GM21360 (cell line): ENCODE results near the gene LHFPL3.
"Not testable (repeated sequence)": the region's sequence is repeated elsewhere in the genome, so short reads cannot be mapped to it uniquely, and the experiment has no call there.

Source experiments
- ATAC-seq: cut with Tn5 transposase; IDR thresholded peaks from one replicate; pipeline ENCODE4 v1.9.1; 2021; ENCODE audit warnings: mild to moderate bottlenecking, moderate library complexity; ENCODE audit not compliant: unreplicated experiment

The LHFPL3 gene

DNA sequence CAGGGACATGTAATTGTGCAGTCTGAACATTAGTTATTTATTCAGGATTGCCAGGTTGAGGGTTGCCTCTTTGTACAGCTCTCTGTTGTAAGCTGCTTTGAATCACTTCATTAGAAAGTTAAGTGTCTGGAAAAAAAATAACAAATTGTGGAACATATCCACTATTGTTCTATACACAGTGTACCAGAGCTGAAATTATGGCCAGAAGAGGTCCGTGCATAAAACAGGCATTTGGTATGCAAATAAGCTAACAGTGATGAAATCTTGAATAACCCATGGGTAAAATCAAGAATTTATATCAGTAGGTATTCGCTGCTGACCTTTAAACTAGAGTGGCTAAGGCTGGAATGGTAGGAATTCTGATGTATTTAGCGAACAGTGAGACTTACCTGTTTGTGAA, 152.1 kb downstream of the LHFPL3 start:
- ATAC-seq: no peak

DNA sequence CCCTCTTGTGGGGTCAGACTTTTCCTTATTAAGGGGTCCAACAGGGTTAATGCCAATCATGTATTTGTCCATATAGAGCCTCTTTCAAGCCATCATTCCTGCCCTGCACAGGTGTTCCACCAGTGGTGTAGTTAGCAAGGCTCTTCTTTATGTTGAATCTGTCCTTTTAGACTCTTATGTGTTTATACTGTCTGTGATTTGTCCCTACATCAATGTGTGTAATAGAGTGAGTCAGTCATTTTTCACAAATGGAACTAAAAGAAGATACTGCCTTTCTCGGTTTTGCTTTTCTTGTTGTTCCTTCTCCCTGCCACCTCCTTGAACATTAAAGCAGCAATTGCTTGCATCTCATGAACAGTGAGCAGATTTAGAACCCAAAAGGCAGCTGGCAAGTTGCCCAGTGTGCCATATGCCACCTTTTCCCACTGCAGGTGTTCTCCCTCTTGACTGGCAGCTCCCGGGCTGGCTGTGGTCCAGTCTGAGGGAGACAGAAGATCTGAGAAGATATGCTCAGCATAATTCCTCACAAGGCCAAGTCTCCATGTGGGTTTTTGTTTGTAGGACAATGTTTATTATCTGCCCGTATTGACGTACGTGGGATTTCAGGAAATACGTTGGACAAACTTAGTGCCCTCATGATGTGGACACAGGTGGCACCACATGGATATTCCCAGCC, 154.1 kb downstream of the LHFPL3 start:
- no peak for ATAC-seq

GRCh38 chr7:104486931-104487330, 158.5 kb downstream of the LHFPL3 start:
- ATAC-seq: no peak

DNA sequence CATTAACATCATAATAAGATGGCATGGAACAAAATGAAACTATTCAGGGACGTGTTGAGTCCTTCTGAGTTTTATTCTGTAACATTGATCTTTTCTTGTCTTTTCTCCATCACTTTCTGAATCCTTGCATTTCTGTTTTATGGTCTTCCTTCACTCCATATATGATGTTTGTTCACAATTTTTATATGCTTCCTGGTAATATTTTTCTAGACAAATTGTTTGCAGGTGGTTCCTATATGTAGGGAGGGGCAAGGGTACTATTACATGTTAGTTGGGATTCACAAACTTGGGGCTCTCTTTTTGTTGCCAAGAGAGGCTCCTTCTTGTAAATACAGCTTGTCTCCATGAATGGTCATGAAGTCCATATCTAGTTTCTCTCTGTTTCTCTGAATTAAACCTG, 159.2 kb downstream of the LHFPL3 start:
- ATAC-seq: no peak

- no peak for ATAC-seq
These were observed 169.1 kb downstream of the LHFPL3 start for GRCh38 chr7:104497379-104497967.

GRCh38 chr7:104499975-104500374, 171.6 kb downstream of the LHFPL3 start:
- ATAC-seq: no peak

GRCh38 chr7:104509874-104510273, 181.5 kb downstream of the LHFPL3 start:
- ATAC-seq: no peak

- ATAC-seq: no peak
These were observed 196.4 kb downstream of the LHFPL3 start for GRCh38 chr7:104524853-104525252.

- ATAC-seq: no peak
These were observed 199.7 kb downstream of the LHFPL3 start for GRCh38 chr7:104528142-104528541.

DNA sequence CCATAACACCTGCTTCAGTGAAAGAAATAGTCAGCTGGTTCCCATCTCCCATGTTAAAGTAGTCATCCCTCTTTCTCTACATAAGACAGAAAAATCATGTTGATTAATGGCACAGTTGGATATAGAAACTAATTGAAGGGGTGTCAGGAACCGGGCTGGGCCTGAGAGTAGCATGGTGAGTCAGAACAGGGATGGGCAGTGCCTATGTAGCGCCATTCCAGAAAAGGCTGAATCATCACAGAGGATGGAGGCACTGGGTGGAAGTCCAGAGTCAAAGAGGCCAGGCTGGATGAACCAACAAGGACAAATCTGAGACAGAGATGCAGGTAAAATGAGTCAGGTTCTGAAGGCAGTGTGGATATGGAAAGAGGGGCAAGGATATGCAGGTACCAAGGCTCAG, 201.2 kb downstream of the LHFPL3 start:
- ATAC-seq: no peak

GRCh38 chr7:104530251-104530650, 201.8 kb downstream of the LHFPL3 start:
- no peak for ATAC-seq

DNA sequence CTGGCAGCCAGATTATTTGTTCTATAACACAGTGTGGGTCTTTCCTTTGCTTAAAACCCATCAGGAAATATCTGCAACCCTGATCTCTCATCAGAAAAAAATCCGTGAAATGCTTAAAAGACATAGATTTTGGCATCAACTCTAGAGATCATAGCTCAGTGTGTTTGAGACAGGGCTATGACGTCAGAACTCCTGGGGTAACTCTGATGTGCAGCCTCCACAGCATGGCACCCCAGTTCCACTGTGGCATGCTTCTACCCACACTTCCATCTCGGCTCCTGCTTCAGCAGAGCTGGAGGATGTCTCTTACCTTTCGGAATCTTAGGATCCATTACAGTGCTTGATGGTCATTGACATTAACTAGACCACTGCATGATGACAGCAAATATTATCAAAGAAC, 205.7 kb downstream of the LHFPL3 start:
- no peak for ATAC-seq

- ATAC-seq: no peak
These were observed 207.4 kb downstream of the LHFPL3 start for GRCh38 chr7:104535841-104536240.

DNA sequence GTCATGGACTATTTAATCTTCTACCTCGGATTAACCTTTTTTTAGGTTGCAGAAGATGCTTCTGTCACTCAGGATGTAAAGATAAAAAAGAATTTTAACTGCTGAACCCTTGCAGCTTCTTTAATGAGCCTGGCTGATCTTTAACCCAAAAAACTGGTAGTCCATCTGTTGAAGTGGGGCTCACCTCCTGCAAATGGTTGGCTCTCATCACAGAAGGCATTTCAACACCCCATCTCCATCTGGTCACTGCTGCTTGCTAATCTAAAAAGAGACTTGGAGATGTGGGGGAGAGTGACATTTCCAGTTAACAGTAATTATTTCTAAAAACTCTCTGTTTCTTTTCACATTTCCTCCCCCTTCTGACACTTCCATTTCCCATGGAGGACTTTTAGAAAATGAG, 208.6 kb downstream of the LHFPL3 start:
- no peak for ATAC-seq

GRCh38 chr7:104538152-104538551, 209.7 kb downstream of the LHFPL3 start:
- no peak for ATAC-seq

GRCh38 chr7:104541897-104542296, 213.5 kb downstream of the LHFPL3 start:
- no peak for ATAC-seq

GRCh38 chr7:104548861-104549260, 220.5 kb downstream of the LHFPL3 start:
- no peak for ATAC-seq

DNA sequence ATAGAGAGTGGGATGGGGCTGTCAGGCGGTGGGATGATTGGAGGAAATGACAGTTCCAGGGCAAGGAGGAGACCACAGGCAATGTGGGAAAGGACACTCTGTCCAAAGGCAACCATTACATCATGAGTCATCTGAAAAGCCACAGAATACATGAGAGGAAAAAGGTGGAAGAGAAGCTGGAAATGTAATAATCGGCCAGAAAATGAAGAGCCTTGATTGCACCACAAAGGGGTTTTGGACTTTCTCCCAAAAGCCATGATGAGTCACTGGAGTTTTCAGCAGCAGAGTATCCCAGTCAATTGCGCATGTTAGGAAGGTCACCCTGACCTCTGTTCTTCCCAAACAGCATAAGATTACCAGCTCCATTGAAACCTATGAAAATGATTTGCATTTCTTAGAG, 222.0 kb downstream of the LHFPL3 start:
- ATAC-seq: no peak

GRCh38 chr7:104551226-104551625, 222.8 kb downstream of the LHFPL3 start:
- ATAC-seq: no peak

DNA sequence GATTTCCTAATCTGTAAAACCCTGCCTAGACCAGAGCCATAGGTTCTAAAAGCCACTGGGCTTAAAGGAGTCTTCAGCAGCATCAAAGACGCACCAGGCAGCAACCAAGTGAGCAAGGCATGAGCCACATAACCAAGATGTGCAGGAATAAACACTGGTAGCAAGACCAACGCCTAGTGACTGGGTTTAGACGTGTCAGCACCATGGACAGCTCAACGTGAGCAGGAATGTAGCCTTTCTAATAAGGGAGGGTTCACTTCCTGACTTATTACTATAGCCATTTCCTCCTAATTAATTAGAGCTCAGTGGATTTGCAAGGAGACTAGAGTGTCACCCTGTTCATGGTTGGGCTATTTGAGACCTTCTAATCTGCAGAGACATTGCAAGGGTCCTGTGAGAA, 223.7 kb downstream of the LHFPL3 start:
- ATAC-seq: no peak

DNA sequence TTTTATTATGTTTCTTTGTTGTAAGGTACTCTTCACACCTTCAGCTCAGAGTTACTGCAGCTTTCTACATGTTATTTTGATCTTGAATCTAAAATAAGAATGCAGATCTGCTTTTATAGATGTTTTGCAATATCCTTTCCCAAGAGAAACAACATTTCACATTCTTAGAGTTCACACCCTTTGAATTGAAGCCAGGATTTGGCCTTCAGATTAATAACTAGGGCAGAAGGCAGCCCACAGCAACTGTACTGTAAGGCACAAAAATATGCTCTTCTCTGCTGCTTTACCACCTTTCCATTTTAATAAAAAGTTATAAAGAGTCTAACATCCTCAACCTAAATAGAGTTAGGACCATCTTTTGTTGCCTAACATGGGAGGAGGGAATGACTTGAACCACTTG, 224.7 kb downstream of the LHFPL3 start:
- ATAC-seq: no peak

GRCh38 chr7:104563350-104563901, 235.0 kb downstream of the LHFPL3 start:
- ATAC-seq: not testable (repeated sequence)

DNA sequence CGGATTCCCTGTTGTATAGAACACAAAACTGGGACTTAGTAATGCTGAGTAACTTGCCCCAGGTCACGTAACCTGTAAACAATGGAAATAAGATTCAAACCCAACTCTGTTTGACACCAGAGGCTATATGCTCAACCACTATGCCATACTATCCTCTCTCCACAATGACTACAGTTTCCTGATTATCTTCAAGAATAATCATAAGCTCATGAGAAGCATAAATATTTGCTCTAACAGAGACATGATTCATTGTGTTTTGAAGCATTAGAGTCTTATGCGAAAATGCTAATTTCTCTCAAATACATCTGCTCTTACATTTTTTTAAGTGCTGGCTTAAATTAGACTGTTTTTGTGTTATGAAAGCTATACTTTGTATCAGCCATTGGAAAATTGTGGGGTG, 241.3 kb downstream of the LHFPL3 start:
- ATAC-seq: no peak
